GM19328 (cell line): ENCODE measurements around the gene MUSTN1.

Source experiments
- ATAC-seq: cut with Tn5 transposase; IDR thresholded peaks from one replicate; pipeline ENCODE4 v1.9.1; 2021; ENCODE audit warnings: mild to moderate bottlenecking, moderate library complexity; ENCODE audit not compliant: unreplicated experiment

MUSTN1 gene

GRCh38 chr3:52854013-52854412 lies 19.2 kb upstream of the MUSTN1 start:
- ATAC-seq, result no peak

DNA sequence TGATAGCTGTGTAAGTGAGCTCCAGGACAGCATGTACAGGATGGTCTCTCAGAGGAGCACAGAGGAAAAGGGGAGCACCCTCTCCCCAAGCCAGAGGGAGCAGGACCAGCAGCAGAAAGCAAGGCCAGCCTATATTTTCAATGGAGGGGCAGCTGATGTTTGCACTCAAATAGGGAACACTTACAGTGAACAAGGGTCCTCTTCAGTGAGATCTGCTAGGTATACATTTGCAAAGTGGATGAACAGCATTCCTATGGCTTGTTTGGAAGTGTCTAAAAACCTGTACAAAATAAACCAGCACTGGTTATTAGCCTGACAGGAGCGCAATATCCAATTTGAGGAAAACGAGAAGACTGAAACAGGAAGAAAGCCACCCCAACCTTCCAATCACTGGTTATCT lies 17.6 kb upstream of the MUSTN1 start:
- ATAC-seq, result no peak

DNA sequence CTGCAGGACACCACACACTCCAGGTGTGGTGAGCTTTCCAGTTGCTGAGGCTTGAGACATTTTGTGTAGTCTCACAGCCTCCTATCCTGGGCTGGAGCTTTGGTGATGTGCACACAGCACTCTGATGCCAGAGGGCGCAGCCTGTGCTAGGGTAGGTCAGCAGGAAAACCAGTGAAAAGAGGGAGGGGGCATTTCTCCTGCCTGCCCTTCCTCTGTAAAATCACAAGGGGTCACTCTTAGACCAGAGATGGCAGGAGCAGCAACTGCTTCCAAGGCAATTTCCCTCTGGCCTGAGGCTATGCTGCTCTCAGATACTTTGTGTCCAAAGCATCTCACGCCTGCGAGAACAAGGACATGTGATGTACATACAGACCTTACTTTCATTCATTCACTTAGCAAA lies 16.5 kb upstream of the MUSTN1 start:
- ATAC-seq, result no peak

GRCh38 chr3:52849656-52850055 lies 14.8 kb upstream of the MUSTN1 start:
- ATAC-seq, result no peak

- no peak for ATAC-seq
Measured at GRCh38 chr3:52848617-52849016, 13.8 kb upstream of the MUSTN1 start.

DNA sequence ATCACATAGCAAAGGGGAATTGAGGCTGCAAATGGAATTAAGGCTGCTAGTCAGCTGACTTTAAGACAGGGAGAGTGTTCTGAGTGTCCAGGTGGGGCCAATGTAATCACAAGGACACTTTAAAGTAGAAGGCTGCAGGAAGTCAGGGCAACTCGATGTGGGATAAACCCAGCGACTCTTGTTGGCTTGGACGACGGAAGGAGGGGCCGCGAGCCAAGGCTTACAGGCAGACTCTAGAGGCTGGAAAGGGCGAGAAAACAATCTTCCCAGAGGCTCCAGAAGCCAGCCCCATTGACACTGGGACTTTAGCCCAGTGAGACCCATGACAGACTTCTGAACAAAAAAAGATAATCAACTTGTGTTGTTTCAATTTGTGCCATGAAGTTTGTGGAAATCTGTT lies 12.9 kb upstream of the MUSTN1 start:
- ATAC-seq, result no peak

GRCh38 chr3:52847241-52847640 lies 12.4 kb upstream of the MUSTN1 start:
- no peak for ATAC-seq

- no peak for ATAC-seq
Measured at GRCh38 chr3:52846432-52846965, 11.7 kb upstream of the MUSTN1 start.

GRCh38 chr3:52845691-52846431 lies 11.0 kb upstream of the MUSTN1 start:
- no peak for ATAC-seq

DNA sequence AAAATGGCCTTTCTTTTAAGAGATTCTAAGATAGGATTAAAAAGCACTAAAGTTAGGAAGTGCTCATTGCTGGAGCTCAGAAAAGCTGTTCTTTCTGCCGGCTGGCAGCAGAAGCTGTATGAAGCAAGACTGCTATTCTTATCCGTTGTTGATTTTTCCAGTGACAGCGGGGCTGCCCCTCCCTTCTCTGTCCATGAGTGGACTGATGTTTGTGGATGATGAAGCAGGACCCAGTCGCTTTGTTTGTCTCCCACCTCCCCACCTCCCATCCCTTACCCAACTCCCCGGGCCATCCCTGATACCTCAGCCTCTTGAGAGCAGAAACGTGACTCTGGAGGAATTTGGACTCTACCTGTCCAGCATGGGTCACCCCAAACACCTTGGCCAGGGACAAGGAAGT lies 10.3 kb upstream of the MUSTN1 start:
- no peak for ATAC-seq

DNA sequence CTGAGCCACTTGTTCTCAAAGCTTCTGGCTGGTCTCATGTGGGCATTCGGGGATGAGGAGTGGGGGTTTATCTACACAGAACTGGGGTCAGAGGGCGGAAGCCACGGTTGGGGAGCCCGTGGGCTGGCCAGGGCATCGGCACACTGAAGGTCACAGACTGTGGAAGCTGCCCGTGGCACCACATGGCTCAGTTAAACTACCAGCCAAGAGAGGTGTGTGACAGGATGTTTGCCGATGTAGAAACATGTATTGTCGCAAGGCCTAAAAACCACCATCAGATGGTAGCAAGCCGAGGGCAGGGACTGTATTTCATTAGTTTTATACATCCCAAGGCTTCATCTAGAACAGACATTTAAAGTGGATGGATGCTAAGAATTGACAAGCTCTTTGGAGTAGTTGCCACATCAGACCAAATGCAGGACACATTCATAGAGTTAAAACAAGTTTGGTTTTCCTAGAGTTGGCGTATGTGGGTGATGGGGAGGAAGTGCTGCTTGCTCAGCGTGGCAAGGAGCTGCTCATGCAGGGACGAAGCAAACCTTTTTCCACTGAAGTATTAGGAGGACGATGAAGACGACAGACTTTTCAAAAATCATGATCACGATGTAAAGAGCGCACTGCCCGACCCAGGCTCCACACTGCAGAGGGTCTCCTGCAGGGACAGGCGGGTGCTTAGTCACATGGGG lies 9.6 kb upstream of the MUSTN1 start:
- ATAC-seq, result no peak

GRCh38 chr3:52843881-52844280 lies 9.1 kb upstream of the MUSTN1 start:
- ATAC-seq, result no peak

- ATAC-seq, result no peak
Measured at GRCh38 chr3:52843108-52843865, 8.5 kb upstream of the MUSTN1 start.

GRCh38 chr3:52842424-52842823 lies 7.6 kb upstream of the MUSTN1 start:
- no peak for ATAC-seq

GRCh38 chr3:52841981-52842340 lies 7.1 kb upstream of the MUSTN1 start:
- ATAC-seq, result no peak

DNA sequence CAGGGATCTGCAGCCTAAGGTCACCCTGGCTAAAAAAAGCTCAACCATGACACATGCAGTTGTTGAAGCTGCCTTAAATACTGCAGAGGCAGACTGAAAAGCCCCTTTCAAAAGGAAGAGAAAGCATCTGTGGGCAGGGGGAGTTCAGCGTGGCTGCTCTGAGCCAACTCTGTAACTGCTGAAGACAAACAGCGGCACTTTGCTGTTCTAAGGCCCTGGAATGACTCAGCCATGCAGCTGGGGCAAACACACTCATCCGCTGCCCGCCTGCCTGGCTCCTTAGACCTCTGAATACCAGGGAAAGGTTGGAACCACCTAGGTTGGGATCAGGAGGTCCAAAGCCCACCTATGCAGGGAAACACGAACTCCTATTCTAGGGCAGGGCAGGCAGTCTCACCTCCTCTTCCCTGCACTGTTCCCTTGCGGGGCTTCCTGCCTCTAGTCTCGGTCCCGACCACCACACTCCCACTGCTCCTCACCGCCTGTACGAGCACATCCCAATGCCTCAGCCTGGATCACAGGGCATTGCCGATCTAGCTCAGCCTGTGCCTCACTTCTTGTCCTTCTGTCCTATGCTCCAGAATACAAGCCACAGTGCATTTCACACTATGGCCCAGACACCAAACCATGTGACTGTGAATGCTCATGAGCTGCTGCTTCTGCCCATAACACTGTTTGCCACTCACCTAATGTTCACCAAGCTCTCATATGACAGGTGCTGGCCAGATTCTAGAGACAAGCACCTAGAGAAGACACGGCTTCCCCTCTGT lies 6.6 kb upstream of the MUSTN1 start:
- ATAC-seq, result no peak

DNA sequence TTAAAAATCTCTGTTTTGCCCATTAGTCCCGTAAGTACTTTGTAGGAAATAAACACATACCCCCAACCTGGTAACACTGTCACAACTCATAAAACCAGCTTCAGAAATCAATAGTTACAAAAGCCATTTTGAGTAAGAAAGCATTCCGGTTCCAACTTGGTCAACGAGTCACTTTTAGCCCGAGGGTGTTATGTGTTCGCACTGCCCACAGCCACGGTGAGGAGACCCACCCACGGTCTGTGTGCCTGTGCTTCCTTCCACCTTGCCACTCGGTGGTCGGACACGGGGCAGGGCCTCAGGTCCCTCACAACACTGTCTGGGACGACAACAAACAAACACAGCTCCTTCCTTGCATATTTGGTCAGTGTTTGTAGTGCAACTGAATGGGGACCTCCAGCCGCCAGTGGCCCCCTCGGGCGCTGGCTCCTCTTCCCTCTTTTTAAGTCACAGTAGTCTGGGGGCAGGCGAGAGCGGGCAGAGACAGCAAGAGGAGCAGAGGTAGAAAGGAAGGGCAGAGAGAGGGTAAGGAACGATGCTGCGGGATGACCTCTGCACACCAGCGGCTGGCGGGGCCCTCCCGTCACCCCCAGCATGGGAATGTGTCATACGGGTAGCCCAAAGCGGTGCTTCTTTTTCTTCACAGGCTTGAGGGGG lies 5.2 kb upstream of the MUSTN1 start:
- no peak for ATAC-seq

DNA sequence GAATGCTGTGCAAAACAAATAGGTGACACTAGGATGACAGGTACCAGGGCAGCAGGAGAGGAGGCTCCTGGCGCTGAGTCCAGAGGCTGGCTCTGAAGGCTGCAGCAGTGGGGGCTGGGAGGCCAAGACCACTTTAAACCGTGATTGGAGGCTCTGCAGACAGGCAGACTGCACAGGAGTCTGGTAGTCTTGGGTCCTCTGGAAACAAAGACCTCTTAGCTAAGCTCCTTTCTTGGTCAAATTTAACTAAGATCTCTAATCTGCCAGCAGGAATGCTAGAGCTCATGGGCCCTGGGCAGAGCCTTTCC lies 4.4 kb upstream of the MUSTN1 start:
- ATAC-seq, result no peak

GRCh38 chr3:52838561-52839267 lies 3.9 kb upstream of the MUSTN1 start:
- ATAC-seq, result no peak

DNA sequence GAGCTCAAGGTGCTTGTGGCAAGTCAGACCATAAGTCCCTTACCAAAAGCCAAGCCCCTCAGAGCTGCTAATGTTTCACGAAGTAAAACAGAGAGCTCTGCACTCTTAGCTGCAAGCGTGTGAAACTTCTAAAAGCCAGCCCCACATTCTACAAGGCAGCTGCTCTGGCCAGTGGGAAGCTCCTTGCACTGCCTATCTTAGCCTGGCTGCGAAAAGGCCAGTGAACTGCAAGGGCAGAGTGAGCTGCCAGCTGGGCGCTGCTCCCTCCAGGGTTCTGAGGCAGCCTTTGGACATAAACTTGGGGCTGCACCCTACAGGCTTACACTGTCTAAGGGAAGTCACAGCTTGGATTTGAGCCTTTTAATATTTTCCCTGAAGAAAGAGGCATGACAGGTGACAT lies 2.2 kb upstream of the MUSTN1 start:
- no peak for ATAC-seq
